Measurements from ENCODE around the gene WDFY2. TPM values are rescaled to one million over a fixed set of nuclear protein-coding genes. Genes with fewer than 3 reads are reported as not detected.
A peak's percentile ranks its signal among the peaks of the same experiment; 100 is the strongest.

WDFY2 gene
- total RNA-seq, 1 donor from 2014 or later = 20.7 TPM

GRCh38 chr13:51682686-51683085, 98.4 kb downstream of the WDFY2 start:
- no peaks in the 10 kb centered on the region for H3K27me3 Mint-ChIP-seq (ENCODE audit: low read depth)
- H3K9me3 Mint-ChIP-seq = no peaks in the 10 kb centered on the region
- DNase-seq (ENCODE audit: low read depth, low spot score) = no peak
- H3K36me3 Mint-ChIP-seq (ENCODE audit: low read depth) = peaks cover 3% of the 10 kb centered on the region
- no peak overlapping the region for H3K27ac Mint-ChIP-seq (ENCODE audit: unreplicated experiment)
- no peak for TF ChIP-seq CTCF (conservative IDR thresholded peaks at IDR 0.05)
- H3K4me3 Mint-ChIP-seq = no peak overlapping the region
- peaks cover 17% of the 10 kb centered on the region for H3K4me1 Mint-ChIP-seq

- H3K4me3 Mint-ChIP-seq = no peak overlapping the region
- no peak overlapping the region for H3K27ac Mint-ChIP-seq (ENCODE audit: unreplicated experiment)
- TF ChIP-seq CTCF (conservative IDR thresholded peaks at IDR 0.05) = no peak
- DNase-seq (ENCODE audit: low read depth, low spot score) = no peak
- peaks cover 26% of the 10 kb centered on the region for H3K4me1 Mint-ChIP-seq
- H3K36me3 Mint-ChIP-seq (ENCODE audit: low read depth) = peaks cover 3% of the 10 kb centered on the region
- no peaks in the 10 kb centered on the region for H3K9me3 Mint-ChIP-seq
- no peaks in the 10 kb centered on the region for H3K27me3 Mint-ChIP-seq (ENCODE audit: low read depth)
Observed at GRCh38 chr13:51683597-51683996, 99.3 kb downstream of the WDFY2 start.

DNA sequence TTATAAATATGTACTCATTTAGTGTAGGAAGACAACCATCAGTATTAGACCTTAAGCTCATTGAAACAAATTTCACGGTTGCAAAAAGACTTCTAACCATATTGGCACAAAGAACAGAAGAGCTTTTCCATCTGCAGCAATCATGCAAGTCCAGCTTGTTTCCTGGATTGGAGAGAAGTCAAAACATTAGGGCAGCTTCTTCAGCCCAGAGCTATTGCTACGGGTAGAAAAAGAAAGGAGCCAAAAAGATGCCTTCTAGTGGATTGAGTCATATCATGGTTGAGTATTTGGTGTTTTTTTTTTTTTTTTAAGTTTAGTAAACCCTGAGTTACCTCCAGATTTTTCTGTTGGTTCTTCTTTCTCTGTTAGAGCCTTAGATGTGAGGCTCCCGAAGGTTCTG, 99.8 kb downstream of the WDFY2 start:
- Mint-ChIP-seq H3K4me3 (no peak overlapping the region), H3K27me3 (ENCODE audit: low read depth) (no peaks in the 10 kb centered on the region), H3K36me3 (ENCODE audit: low read depth) (peaks cover 3% of the 10 kb centered on the region), H3K9me3 (no peaks in the 10 kb centered on the region), H3K4me1 (peaks cover 31% of the 10 kb centered on the region), H3K27ac (ENCODE audit: unreplicated experiment) (no peak overlapping the region)
- TF ChIP-seq CTCF (conservative IDR thresholded peaks at IDR 0.05) = no peak
- no peak for DNase-seq (ENCODE audit: low read depth, low spot score)

GRCh38 chr13:51687947-51688714, 103.9 kb downstream of the WDFY2 start:
- peak overlapping the region; percentile 36 for H3K4me3 Mint-ChIP-seq
- peaks cover 27% of the 10 kb centered on the region for H3K4me1 Mint-ChIP-seq
- no peak for DNase-seq (ENCODE audit: low read depth, low spot score)
- TF ChIP-seq CTCF (conservative IDR thresholded peaks at IDR 0.05) = no peak
- no peaks in the 10 kb centered on the region for H3K36me3 Mint-ChIP-seq (ENCODE audit: low read depth)
- H3K9me3 Mint-ChIP-seq = no peaks in the 10 kb centered on the region
- peak overlapping the region; percentile 10 for H3K27ac Mint-ChIP-seq (ENCODE audit: unreplicated experiment)
- H3K27me3 Mint-ChIP-seq (ENCODE audit: low read depth) = no peaks in the 10 kb centered on the region

- peaks cover 27% of the 10 kb centered on the region for H3K4me1 Mint-ChIP-seq
- DNase-seq (ENCODE audit: low read depth, low spot score) = no peak
- H3K4me3 Mint-ChIP-seq = peak overlapping the region; percentile 60
- no peaks in the 10 kb centered on the region for H3K9me3 Mint-ChIP-seq
- peak overlapping the region; percentile 65 for H3K27ac Mint-ChIP-seq (ENCODE audit: unreplicated experiment)
- no peak for TF ChIP-seq CTCF (conservative IDR thresholded peaks at IDR 0.05)
- H3K27me3 Mint-ChIP-seq (ENCODE audit: low read depth) = no peaks in the 10 kb centered on the region
- no peaks in the 10 kb centered on the region for H3K36me3 Mint-ChIP-seq (ENCODE audit: low read depth)
Observed at GRCh38 chr13:51688937-51689662, 104.8 kb downstream of the WDFY2 start.
